ENCODE data around the gene TBC1D9.

The TBC1D9 gene

GRCh38 chr4:140648716-140649308 is 107.4 kb downstream of the TBC1D9 start:
- DNase-seq (ENCODE audit: low read depth in 2 of 2): no peak

- DNase-seq (ENCODE audit: low read depth in 2 of 2): no peak
These were observed 110.4 kb downstream of the TBC1D9 start for GRCh38 chr4:140645614-140646412.

- no peak for DNase-seq (ENCODE audit: low read depth in 2 of 2)
These were observed 111.0 kb downstream of the TBC1D9 start for GRCh38 chr4:140645196-140645595.

- no peak for DNase-seq (ENCODE audit: low read depth in 2 of 2)
These were observed 111.6 kb downstream of the TBC1D9 start for GRCh38 chr4:140644470-140645185.

GRCh38 chr4:140643571-140644055 is 112.6 kb downstream of the TBC1D9 start:
- DNase-seq (ENCODE audit: low read depth in 2 of 2): no peak

GRCh38 chr4:140642674-140643437 is 113.3 kb downstream of the TBC1D9 start:
- no peak for DNase-seq (ENCODE audit: low read depth in 2 of 2)

- DNase-seq (ENCODE audit: low read depth in 2 of 2): no peak
These were observed 114.3 kb downstream of the TBC1D9 start for GRCh38 chr4:140641789-140642439.

GRCh38 chr4:140641105-140641555 is 115.1 kb downstream of the TBC1D9 start:
- no peak for DNase-seq (ENCODE audit: low read depth in 2 of 2)

GRCh38 chr4:140640150-140640748 is 115.9 kb downstream of the TBC1D9 start:
- DNase-seq (ENCODE audit: low read depth in 2 of 2): no peak

- DNase-seq (ENCODE audit: low read depth in 2 of 2): no peak
These were observed 117.1 kb downstream of the TBC1D9 start for GRCh38 chr4:140639066-140639465.

- DNase-seq (ENCODE audit: low read depth in 2 of 2): no peak
These were observed 118.3 kb downstream of the TBC1D9 start for GRCh38 chr4:140637836-140638235.

GRCh38 chr4:140635606-140636005 is 120.6 kb downstream of the TBC1D9 start:
- DNase-seq (ENCODE audit: low read depth in 2 of 2): no peak

GRCh38 chr4:140633951-140634350 is 122.2 kb downstream of the TBC1D9 start:
- no peak for DNase-seq (ENCODE audit: low read depth in 2 of 2)

- DNase-seq (ENCODE audit: low read depth in 2 of 2): no peak
These were observed 123.1 kb downstream of the TBC1D9 start for GRCh38 chr4:140633124-140633523.

- no peak for DNase-seq (ENCODE audit: low read depth in 2 of 2)
These were observed 125.9 kb downstream of the TBC1D9 start for GRCh38 chr4:140630246-140630645.

GRCh38 chr4:140628016-140628415 is 128.2 kb downstream of the TBC1D9 start:
- DNase-seq (ENCODE audit: low read depth in 2 of 2): no peak

- DNase-seq (ENCODE audit: low read depth in 2 of 2): no peak
These were observed 129.4 kb downstream of the TBC1D9 start for GRCh38 chr4:140626661-140627376.

GRCh38 chr4:140622333-140622958 is 133.7 kb downstream of the TBC1D9 start:
- no peak for DNase-seq (ENCODE audit: low read depth in 2 of 2)

- no peak for DNase-seq (ENCODE audit: low read depth in 2 of 2)
These were observed 135.0 kb downstream of the TBC1D9 start for GRCh38 chr4:140621161-140621560.

Measured in stimulated activated CD4-positive, alpha-beta T cell treated with anti-CD3 and anti-CD28 coated beads, Interleukin-12 subunit alpha, Interleukin-12 subunit beta, amount 100 ng/mL, for 24 hours (primary cell).